ENCODE data around the gene GALNTL6.
"Not testable (repeated sequence)": the region's sequence is repeated elsewhere in the genome, so short reads cannot be mapped to it uniquely, and the experiment has no call there.

- TF ChIP-seq, protein P1, sequence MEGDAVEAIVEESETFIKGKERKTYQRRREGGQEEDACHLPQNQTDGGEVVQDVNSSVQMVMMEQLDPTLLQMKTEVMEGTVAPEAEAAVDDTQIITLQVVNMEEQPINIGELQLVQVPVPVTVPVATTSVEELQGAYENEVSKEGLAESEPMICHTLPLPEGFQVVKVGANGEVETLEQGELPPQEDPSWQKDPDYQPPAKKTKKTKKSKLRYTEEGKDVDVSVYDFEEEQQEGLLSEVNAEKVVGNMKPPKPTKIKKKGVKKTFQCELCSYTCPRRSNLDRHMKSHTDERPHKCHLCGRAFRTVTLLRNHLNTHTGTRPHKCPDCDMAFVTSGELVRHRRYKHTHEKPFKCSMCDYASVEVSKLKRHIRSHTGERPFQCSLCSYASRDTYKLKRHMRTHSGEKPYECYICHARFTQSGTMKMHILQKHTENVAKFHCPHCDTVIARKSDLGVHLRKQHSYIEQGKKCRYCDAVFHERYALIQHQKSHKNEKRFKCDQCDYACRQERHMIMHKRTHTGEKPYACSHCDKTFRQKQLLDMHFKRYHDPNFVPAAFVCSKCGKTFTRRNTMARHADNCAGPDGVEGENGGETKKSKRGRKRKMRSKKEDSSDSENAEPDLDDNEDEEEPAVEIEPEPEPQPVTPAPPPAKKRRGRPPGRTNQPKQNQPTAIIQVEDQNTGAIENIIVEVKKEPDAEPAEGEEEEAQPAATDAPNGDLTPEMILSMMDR (IDR thresholded peaks at IDR 0.05): not testable (repeated sequence)
- not testable (repeated sequence) for TF ChIP-seq EZH2 (IDR thresholded peaks at IDR 0.05; ENCODE audit: borderline replicate concordance, insufficient read depth, low read depth, low read length, poor library complexity, severe bottlenecking)
Observed at GRCh38 chr4:173042139-173042538, 1228.9 kb downstream of the GALNTL6 start.
